OCI-LY3 (cell line): ENCODE data around the gene CDK16.

Source experiments
- CTCF ChIP-seq: fragments of 200-600, 300-600 bp; sonication (generic); IDR thresholded peaks from 2 replicates; pipeline ENCODE4 v1.5.1; 2014; ENCODE audit warnings: antibody characterized with exemption, low read length, low read depth
- EZH2phosphoT487 ChIP-seq: fragments of 200-600 bp; shearing (Covaris generic); IDR thresholded peaks from 2 replicates; pipeline ENCODE4 v1.6.1; 2018; ENCODE audit warnings: antibody characterized with exemption, mixed run types, low read depth

GRCh38 chrX:47266643-47267042, 48.2 kb downstream of the CDK16 start:
- TF ChIP-seq CTCF (no peak), EZH2phosphoT487 (no peak)
